Brain microvascular endothelial cell (primary cell): ENCODE measurements around the gene PRELP.

Experiments
- DNase-seq: peaks from one replicate; pipeline ENCODE4 v3.0.0-alpha.2; 2020
- H3K27ac ChIP-seq: fragments of 250-450 bp; sonication (Bioruptor Pico); 2 replicates; pipeline ENCODE4 v1.5.1; 2020; ENCODE audit warnings: mild to moderate bottlenecking, moderate library complexity
- H3K27me3 ChIP-seq: fragments of 250-450 bp; sonication (Bioruptor Pico); replicated peaks from 2 replicates; pipeline ENCODE4 v1.5.1; 2020; ENCODE audit warnings: mild to moderate bottlenecking
- H3K36me3 ChIP-seq: fragments of 250-450 bp; sonication (Bioruptor Pico); replicated peaks from 2 replicates; pipeline ENCODE4 v1.5.1; 2020; ENCODE audit warnings: mild to moderate bottlenecking
- H3K4me3 ChIP-seq: 2 replicates; pipeline ENCODE4 v1.5.1; 2011; ENCODE audit warnings: low read depth, mild to moderate bottlenecking, control low read depth, low read length, moderate library complexity
- CTCF ChIP-seq: IDR thresholded peaks from 2 replicates; pipeline ENCODE4 v1.5.1; 2011; ENCODE audit warnings: low read depth, mild to moderate bottlenecking, moderate library complexity, low read length, control low read depth, inconsistent platforms; ENCODE audit errors: missing control alignments
- in situ Hi-C: cut with HindIII; loops from 2 replicates; pipeline ENCODE4 v1.10.0; 2017; ENCODE audit warnings: low sequenced_read_pairs, low pct_ligation_motif_present

The PRELP gene

GRCh38 chr1:203528063-203528462, 52.5 kb downstream of the PRELP start:
- TF ChIP-seq CTCF = no peak
- Histone ChIP-seq H3K27me3 (no peaks in the 10 kb centered on the region), H3K36me3 (no peaks in the 10 kb centered on the region), H3K27ac (no peak overlapping the region), H3K4me3 (no peak overlapping the region)
- no peak for DNase-seq
- in situ Hi-C loops = no loop called here

GRCh38 chr1:203528976-203529835, 53.6 kb downstream of the PRELP start:
- in situ Hi-C loops = no loop called here
- H3K4me3 ChIP-seq = no peak overlapping the region
- no peak for DNase-seq
- no peak overlapping the region for H3K27ac ChIP-seq
- no peaks in the 10 kb centered on the region for H3K36me3 ChIP-seq
- TF ChIP-seq CTCF = no peak
- no peaks in the 10 kb centered on the region for H3K27me3 ChIP-seq

- DNase-seq = no peak
- Histone ChIP-seq H3K27ac (no peak overlapping the region), H3K4me3 (no peak overlapping the region), H3K27me3 (no peaks in the 10 kb centered on the region), H3K36me3 (no peaks in the 10 kb centered on the region)
- in situ Hi-C loops = no loop called here
- no peak for TF ChIP-seq CTCF
Observed at GRCh38 chr1:203531063-203531462, 55.5 kb downstream of the PRELP start.

- H3K36me3 ChIP-seq = no peaks in the 10 kb centered on the region
- no peak overlapping the region for H3K4me3 ChIP-seq
- H3K27ac ChIP-seq = peak overlapping the region; percentile 50
- no peak for DNase-seq
- in situ Hi-C loops = no loop called here
- no peak for TF ChIP-seq CTCF
- H3K27me3 ChIP-seq = no peaks in the 10 kb centered on the region
Observed at GRCh38 chr1:203534012-203534411, 58.4 kb downstream of the PRELP start.

- in situ Hi-C loops = no loop called here
- Histone ChIP-seq H3K36me3 (no peaks in the 10 kb centered on the region), H3K27ac (peak overlapping the region; percentile 54), H3K27me3 (no peaks in the 10 kb centered on the region), H3K4me3 (no peak overlapping the region)
- TF ChIP-seq CTCF = no peak
- DNase-seq = peak; percentile 96
Observed at GRCh38 chr1:203534526-203534925, 58.9 kb downstream of the PRELP start.

GRCh38 chr1:203536575-203536974, 61.0 kb downstream of the PRELP start:
- no peak overlapping the region for H3K4me3 ChIP-seq
- DNase-seq = no peak
- H3K27me3 ChIP-seq = no peaks in the 10 kb centered on the region
- no peak for TF ChIP-seq CTCF
- in situ Hi-C loops = no loop called here
- no peak overlapping the region for H3K27ac ChIP-seq
- H3K36me3 ChIP-seq = no peaks in the 10 kb centered on the region
